ENCODE measurements around the gene CAMTA1.

Gene CAMTA1

DNA sequence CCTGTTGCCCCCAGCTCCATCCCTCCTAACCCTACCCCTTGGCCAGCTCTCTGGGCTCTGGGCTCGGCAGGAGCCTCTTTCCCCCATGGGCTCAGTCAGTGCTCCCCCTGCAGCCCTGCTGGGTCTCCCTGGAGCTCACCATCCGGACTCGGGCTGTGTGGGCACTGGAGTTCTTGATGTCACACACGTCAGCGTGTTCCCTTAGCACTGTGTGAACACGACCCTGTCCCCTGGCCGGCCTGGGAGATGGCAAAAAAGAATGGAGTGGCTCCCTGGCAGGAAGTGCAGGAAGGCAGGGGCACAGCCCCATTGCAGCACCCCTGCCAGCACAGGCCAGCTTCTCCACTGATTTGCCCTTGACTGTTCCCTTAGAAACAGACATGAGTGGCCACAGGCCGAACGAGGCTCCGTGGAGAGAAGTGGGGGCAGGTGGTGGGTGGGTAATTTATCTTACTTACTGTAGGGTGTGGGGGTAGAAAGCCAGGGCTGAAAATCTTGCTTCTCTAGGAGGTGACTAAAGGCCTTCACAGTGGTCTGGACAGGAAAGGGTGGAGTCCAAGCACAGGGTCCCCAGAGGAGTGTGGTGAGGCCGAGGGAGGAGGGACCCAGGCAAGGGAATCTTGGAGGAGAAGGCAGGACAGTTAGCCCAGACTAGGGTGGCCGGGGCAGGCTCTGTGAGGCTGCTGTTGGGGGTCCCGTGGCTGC lies 604.1 kb downstream of the CAMTA1 start:
- no peak overlapping the region for H3K4me3 Mint-ChIP-seq

DNA sequence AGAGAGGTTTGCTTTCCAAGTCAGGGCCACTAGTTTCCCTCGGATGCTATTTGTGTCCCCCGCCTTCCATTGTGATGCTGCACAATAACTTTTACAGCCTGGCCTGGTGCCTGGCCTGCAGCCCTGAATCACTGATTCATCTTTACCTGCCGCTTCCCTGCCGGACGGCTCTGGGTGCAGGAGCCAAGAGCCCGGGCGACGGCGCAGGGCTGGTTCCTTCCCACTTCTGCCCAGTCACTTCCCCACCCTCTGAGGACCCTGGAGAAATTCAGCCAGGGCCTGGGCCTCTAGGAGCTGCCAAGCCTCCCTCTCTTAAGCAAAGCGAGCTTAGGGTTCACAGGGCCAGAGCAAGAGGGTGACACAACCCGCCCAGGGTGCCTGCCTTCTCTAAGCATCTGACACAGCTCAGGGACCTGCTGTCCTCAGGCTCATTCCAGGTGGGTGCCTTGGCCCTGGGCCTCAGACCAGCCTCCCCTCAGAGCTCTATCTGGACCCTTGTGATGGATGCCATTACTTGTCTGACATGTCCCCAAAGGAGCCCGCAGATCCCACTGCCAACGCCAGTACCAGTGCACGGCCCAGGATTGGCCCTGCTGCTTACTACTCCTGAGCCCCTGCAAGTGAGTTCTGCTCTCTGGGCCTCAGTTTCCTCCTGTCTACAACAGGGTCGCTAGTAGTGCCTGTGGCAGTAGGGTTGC lies 604.8 kb downstream of the CAMTA1 start:
- H3K27ac Mint-ChIP-seq = no peak overlapping the region
- H3K4me3 Mint-ChIP-seq = no peak overlapping the region
- H3K4me1 Mint-ChIP-seq = no peaks in the 10 kb centered on the region
- H3K9me3 Mint-ChIP-seq = peaks cover under 1% of the 10 kb centered on the region
- peaks cover 2% of the 10 kb centered on the region for H3K27me3 Mint-ChIP-seq
- no peaks in the 10 kb centered on the region for H3K36me3 Mint-ChIP-seq

More for the DNA sequence above, 604.1 kb downstream of the CAMTA1 start:
- no peaks in the 10 kb centered on the region for H3K36me3 Mint-ChIP-seq
- no peaks in the 10 kb centered on the region for H3K4me1 Mint-ChIP-seq
- H3K9me3 Mint-ChIP-seq = no peaks in the 10 kb centered on the region
- H3K27me3 Mint-ChIP-seq = peaks cover 2% of the 10 kb centered on the region
- no peak overlapping the region for H3K27ac Mint-ChIP-seq

DNA sequence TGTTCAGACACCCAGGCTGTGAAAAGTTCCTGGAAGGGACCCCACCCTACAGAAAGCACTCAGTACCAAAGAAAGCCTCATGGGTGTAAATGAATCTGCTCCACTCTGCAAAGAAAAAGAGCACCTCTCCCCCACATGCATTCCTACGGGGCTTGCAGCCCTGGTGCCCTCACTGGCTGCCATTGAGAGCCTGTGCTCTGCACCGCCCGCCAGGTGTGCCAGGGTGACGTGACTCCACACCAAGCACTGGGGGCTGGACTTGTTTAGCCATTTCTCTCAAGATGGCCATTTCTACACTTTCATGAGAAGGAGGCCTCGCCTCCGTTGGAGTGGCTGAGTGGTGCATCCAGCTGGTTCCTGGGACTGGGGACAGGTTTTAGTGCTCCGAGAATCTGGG lies 605.3 kb downstream of the CAMTA1 start:
- Mint-ChIP-seq H3K4me1 (no peaks in the 10 kb centered on the region), H3K36me3 (no peaks in the 10 kb centered on the region), H3K9me3 (peaks cover 6% of the 10 kb centered on the region), H3K4me3 (no peak overlapping the region), H3K27me3 (peaks cover 2% of the 10 kb centered on the region), H3K27ac (no peak overlapping the region)

DNA sequence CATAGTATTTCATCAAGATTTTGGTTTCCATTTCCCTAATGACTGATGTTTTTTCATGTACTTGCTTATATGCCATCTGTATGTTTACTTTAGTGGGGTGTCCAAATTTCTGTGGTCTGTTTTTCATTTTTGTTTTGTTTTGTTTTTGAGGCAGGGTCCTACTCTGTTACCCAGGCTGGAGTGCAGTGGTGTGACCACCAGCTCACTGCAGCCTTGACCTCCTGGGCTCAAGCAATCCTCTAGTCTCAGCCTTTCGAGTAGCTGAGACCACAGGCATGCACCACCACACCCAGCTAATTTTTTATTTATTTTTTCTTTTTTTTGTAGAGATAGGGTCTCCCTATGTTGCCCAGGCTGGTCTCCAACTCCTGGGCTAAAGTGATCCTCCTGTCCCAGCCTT lies 607.9 kb downstream of the CAMTA1 start:
- H3K27me3 Mint-ChIP-seq = peaks cover 14% of the 10 kb centered on the region
- no peak overlapping the region for H3K4me3 Mint-ChIP-seq
- H3K36me3 Mint-ChIP-seq = no peaks in the 10 kb centered on the region
- no peak overlapping the region for H3K27ac Mint-ChIP-seq
- H3K9me3 Mint-ChIP-seq = peaks cover 9% of the 10 kb centered on the region
- H3K4me1 Mint-ChIP-seq = no peaks in the 10 kb centered on the region

DNA sequence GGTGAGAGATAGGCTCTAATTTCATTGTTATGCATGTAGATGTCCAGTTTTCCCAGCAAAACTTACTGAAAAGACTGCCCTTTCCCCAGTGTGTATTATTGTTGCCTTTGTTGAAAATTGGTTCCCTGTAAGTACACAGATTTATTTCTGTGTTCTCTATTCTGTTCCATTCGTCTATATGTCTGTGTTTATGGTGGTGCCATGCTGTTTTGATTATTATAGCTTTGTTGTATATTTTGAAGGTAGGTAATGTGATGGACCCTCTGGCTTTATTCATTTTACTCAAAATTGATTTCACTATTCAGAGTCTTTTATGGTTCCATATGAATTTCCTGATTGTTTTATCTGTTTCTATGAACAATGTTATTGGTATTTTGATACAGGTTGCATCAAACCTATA lies 610.0 kb downstream of the CAMTA1 start:
- Mint-ChIP-seq H3K27me3 (peaks cover 20% of the 10 kb centered on the region), H3K4me3 (no peak overlapping the region), H3K27ac (no peak overlapping the region), H3K4me1 (no peaks in the 10 kb centered on the region), H3K9me3 (peaks cover 25% of the 10 kb centered on the region), H3K36me3 (peaks cover 4% of the 10 kb centered on the region)

DNA sequence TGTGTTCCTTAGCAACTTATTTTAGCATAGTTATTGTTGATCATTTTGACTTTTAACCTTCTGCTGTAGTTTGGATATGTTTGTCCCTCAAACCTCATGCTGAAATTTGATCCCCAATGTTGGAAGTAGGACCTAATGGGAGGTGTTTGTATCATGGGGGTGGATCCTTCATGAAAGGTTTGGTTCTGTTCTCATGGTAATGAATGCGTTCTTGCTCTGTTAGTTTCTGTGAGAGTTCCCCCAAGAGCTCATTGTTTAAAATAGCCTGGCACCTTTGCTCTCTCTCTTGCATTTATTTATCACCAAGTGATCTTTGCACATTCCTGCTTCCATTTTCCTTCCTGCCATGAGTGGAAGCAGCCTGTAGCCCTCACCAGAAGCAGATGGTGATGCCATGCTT lies 613.7 kb downstream of the CAMTA1 start:
- Mint-ChIP-seq H3K9me3 (peaks cover 25% of the 10 kb centered on the region), H3K36me3 (peaks cover 4% of the 10 kb centered on the region), H3K27me3 (peaks cover 20% of the 10 kb centered on the region), H3K4me1 (no peaks in the 10 kb centered on the region), H3K4me3 (no peak overlapping the region), H3K27ac (no peak overlapping the region)

DNA sequence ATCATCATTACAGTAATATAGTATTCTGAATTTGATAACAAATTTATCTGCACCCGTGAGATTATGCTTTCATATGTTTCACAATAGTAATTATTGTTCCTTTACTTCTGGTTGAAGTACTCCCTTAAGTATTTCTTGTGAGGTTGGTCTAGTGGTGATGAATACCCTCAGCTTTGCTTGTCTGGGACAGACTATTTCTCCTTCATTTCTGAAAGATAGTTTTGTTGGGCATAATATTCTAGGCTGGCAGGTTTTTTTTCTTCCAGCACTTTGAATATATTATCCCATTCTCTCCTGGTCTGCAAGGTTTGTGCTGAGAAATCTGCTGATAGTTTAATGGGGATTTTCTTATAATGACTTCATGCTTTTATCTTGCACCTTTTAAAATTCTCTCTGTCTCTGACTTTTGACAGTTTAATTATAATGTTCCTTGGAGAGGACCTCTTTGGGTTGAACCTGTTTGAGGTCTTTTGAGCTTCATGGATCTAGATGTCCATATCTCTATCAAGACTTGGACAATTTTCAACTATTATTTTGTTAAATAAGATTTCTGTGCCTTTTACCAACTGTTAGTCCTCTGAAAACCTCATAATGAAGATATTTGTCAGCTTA lies 614.4 kb downstream of the CAMTA1 start:
- Mint-ChIP-seq H3K27me3 (peaks cover 20% of the 10 kb centered on the region), H3K36me3 (peaks cover 4% of the 10 kb centered on the region), H3K4me3 (no peak overlapping the region), H3K9me3 (peaks cover 25% of the 10 kb centered on the region), H3K4me1 (no peaks in the 10 kb centered on the region), H3K27ac (no peak overlapping the region)

DNA sequence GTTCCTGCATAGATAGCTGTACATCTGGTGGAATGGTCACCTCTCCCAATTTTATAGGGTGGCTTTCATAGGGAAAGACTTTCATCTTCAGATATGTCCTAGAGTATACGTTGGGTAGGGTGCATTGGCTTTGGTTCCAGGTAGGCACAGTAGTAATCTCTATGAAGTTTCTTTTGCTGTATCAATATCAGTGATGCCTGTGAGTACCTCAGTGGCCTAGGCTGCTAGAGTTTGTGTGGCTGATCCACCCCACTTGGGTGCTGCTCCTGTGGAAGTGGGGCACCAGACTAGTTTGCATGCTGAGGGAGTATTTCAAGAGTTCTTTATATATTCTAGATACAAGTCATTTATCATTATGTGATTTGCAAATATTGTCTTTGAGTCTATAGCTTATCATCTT lies 615.3 kb downstream of the CAMTA1 start:
- no peak overlapping the region for H3K4me3 Mint-ChIP-seq
- peaks cover 4% of the 10 kb centered on the region for H3K36me3 Mint-ChIP-seq
- peaks cover 20% of the 10 kb centered on the region for H3K27me3 Mint-ChIP-seq
- H3K4me1 Mint-ChIP-seq = no peaks in the 10 kb centered on the region
- H3K9me3 Mint-ChIP-seq = peaks cover 20% of the 10 kb centered on the region
- no peak overlapping the region for H3K27ac Mint-ChIP-seq

DNA sequence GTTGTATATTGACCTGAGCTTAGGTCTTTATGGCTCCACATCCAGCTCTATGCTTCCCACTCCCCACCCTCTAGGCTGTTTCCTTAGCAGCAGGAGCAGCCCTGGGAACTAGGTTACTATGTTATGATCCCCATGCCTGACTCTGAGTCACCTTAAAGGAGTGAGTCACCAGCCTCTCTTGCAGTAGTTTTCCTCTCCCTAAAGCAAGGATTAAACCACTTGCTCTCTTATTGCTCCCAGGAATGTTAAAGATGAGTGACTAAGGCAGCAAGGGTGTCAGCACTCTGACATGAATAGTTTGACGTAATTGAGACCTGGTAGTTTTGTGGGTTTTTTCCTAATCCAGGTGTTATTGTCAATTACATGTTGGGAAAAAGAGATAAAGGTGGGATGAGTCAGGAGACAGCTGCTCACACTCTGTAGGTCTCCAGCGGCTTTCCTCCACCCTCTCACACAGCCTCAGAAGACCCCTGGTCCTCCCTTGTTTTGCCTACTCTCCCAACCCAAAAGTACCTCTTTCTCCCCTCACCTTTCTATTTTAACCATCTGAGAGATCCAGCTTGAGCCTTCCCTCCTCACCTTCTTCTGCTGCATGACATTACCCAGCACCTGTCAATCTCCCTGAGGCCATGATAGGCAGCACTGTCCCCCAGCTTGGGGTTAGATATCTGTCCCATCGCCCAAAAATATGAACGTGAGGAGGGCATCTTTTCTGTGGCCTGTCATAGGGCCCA lies 616.7 kb downstream of the CAMTA1 start:
- Mint-ChIP-seq H3K36me3 (peaks cover 4% of the 10 kb centered on the region), H3K27me3 (peaks cover 13% of the 10 kb centered on the region)

DNA sequence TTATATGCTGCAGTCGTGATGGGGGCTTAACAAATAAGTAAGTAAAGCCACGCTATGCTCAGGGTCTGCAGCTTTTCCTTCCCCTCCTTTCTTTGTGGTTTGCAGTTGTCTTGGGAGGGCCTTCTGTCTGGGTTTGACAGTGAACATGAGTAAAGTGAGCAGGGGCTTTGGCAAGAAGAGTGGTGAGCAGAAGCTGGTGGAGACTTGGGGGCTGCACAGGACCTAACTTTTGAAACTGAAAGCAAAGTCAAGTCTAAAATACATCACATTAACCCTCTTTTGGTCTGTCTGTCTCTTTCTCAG lies 617.2 kb downstream of the CAMTA1 start:
- Mint-ChIP-seq H3K36me3 (peaks cover 4% of the 10 kb centered on the region), H3K27ac (no peak overlapping the region), H3K27me3 (peaks cover 8% of the 10 kb centered on the region), H3K4me3 (no peak overlapping the region), H3K4me1 (no peaks in the 10 kb centered on the region), H3K9me3 (peaks cover 16% of the 10 kb centered on the region)

More for the DNA sequence above, 616.7 kb downstream of the CAMTA1 start:
- H3K4me1 Mint-ChIP-seq = no peaks in the 10 kb centered on the region
- no peak overlapping the region for H3K4me3 Mint-ChIP-seq
- no peak overlapping the region for H3K27ac Mint-ChIP-seq
- peaks cover 16% of the 10 kb centered on the region for H3K9me3 Mint-ChIP-seq

DNA sequence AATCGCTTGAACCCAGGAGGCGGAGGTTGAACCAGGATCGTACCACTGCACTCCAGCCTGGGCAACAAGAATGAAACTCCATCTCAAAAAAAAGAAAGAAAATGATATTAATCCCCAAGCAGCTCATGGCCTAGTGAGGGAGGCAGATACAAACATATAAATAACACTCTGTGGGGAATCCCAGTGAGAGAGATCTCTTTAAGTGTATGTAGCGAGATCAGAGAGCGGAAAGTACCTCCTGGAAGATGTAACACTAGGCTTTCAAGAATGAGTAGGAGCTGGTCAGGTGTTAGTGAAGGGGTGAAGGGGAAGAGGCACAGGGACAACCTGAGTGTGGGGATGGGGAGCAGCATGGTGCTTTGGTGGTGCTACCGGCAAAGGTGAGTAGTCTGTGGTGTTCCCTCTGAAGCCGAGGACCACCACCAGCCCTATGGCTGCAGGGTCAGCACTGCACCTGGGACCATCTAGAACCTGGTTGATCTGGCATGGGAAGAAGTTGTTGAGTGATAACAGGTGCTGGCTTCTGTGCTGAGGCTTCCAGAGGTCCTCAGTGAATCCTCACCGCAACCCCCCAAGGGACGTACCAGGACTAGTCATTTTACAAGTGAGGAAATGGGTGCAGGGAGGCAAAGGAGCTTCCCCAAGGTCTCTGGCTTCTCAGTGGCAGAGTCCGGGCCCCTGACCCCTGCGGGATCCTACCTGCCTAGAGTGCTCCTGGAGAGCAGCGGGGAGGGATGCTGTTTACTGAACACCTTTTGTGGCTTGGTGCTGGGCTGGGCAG lies 618.2 kb downstream of the CAMTA1 start:
- no peaks in the 10 kb centered on the region for H3K4me1 Mint-ChIP-seq
- no peak overlapping the region for H3K27ac Mint-ChIP-seq
- no peak overlapping the region for H3K4me3 Mint-ChIP-seq
- peaks cover 16% of the 10 kb centered on the region for H3K9me3 Mint-ChIP-seq
- peaks cover 8% of the 10 kb centered on the region for H3K27me3 Mint-ChIP-seq
- peaks cover 4% of the 10 kb centered on the region for H3K36me3 Mint-ChIP-seq

DNA sequence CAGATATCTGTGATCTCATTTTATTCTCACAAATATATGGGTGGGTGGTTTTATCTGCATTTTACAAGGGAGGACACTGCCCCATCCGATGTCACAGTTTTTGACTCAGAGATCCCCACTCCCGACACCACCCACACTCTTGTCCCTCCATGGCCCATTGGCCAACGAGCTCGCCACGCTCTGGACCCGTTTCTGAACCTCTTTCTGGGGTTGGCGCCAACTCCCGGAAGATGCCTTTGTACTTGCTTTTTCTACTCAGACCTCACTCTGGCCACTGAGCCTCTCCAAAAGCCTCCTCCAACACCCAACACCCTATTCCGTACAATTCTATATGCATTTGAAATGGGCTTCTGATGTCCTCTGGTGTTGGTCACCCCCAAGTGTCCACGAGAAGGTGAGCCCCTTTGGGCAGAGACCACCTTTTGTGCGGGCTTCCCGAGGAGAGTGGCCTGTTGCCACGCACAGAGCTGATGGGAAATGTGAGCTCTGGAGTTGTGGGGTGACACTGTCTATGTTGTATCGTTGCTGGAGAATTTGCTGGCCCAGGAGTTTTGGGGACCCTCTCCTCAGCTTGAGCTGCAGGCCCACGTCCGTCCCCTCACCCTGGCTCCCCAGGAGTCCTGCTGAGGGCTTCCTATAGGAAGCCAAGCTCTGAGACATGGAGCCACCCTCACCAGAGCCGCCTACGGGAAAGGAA lies 618.9 kb downstream of the CAMTA1 start:
- Mint-ChIP-seq H3K36me3 (peaks cover 3% of the 10 kb centered on the region), H3K9me3 (peaks cover 8% of the 10 kb centered on the region), H3K27me3 (peaks cover 3% of the 10 kb centered on the region), H3K27ac (no peak overlapping the region), H3K4me1 (no peaks in the 10 kb centered on the region), H3K4me3 (no peak overlapping the region)

DNA sequence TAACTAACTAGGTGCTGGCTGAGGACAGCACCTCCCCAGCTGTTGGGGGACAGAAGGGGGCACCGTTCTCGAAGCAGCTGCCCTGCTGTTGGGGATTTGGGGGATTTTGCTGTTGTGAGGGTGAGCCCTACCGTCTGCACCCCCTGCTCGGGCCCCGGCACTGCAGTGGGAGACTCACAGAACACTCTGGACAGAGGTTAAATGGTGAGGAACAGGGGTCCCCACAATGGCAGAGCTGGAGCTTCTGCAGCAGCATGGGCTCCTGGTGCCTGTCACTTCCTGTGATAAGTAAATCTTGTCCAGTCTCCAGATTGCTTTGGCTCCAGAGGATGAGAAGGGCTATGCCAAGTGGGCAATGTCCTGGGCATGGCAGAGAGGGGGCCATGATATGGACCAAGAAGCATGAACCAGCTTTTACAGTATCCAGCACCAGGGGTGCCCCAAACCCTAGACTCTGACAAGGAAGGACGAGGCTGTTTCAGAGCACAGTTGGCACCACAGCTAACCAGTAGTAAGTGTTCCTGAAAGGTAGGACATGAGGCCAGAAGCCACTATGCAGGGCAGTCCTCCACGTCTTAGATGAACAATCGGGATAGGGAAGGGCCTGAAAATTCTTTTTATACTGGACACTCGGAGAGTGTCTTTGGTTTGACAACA lies 620.7 kb downstream of the CAMTA1 start:
- Mint-ChIP-seq H3K27me3 (peaks cover 2% of the 10 kb centered on the region), H3K9me3 (no peaks in the 10 kb centered on the region), H3K4me3 (no peak overlapping the region), H3K4me1 (no peaks in the 10 kb centered on the region), H3K36me3 (no peaks in the 10 kb centered on the region), H3K27ac (no peak overlapping the region)
